ENCODE results near the gene GCHFR. TPM values are rescaled to one million over a fixed set of nuclear protein-coding genes. Genes with fewer than 3 reads are reported as not detected.

GCHFR gene
- total and polyA plus RNA-seq, 2 experiments from 2014 or later, result 97.2 to 213 TPM

DNA sequence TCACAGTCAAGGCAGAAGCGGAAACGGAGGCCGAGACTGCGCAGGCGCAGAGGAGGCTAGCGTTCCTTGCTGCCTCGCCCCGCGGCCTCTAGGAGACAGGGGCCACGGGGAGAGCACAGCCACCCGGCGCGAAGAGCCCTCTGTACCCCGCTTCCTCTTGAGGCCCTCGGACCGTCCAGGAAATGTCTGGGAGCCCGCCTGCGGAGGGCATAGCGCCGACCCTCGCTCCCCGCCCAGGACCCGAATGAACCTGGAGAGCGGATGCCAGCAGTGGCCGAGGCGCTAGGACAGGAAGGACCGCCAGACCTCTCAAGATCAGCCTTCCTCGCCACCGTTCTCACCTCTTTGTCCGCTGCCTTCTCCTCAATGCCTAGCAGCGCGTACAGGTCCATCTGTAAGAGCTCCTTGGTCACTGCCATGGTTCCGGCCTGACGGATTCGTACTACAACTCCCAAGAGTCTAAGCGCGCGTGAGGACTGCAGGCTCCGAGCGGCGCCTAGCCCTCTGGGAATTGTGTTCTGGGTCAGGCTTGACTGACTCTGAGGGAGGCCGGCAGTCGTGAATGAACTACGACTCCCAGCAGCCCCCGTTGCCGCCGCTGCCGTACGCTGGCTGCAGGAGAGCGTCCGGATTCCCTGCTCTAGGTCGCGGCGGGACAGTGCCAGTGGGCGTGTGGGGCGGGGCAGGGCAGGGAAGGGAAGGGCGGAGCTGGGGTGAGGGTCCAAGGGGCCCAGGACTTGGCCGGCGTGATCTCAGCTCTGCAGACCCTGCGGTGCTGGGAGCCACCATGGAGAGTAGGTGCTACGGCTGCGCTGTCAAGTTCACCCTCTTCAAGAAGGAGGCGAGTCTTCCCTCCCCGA lies 43.4 kb downstream of the GCHFR start, which contains the start of the genes DNAJC17 and ZFYVE19:
TSS of gene DNAJC17 (minus strand) at position 446 of the 860 bp plus-strand sequence. CDS start at position 419, 27 bp downstream.
TSS of gene ZFYVE19 (plus strand) at position 62 of the 860 bp plus-strand sequence. CDS start at position 563, 501 bp downstream.
- no peaks in the 10 kb centered on the region for H3K9me2 ChIP-seq (replicated peaks; ENCODE audit: insufficient read depth)
- no peaks in the 10 kb centered on the region for H3K36me3 ChIP-seq (replicated peaks; ENCODE audit: insufficient read depth, low read depth)
- TF ChIP-seq, protein P1, sequence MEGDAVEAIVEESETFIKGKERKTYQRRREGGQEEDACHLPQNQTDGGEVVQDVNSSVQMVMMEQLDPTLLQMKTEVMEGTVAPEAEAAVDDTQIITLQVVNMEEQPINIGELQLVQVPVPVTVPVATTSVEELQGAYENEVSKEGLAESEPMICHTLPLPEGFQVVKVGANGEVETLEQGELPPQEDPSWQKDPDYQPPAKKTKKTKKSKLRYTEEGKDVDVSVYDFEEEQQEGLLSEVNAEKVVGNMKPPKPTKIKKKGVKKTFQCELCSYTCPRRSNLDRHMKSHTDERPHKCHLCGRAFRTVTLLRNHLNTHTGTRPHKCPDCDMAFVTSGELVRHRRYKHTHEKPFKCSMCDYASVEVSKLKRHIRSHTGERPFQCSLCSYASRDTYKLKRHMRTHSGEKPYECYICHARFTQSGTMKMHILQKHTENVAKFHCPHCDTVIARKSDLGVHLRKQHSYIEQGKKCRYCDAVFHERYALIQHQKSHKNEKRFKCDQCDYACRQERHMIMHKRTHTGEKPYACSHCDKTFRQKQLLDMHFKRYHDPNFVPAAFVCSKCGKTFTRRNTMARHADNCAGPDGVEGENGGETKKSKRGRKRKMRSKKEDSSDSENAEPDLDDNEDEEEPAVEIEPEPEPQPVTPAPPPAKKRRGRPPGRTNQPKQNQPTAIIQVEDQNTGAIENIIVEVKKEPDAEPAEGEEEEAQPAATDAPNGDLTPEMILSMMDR (IDR thresholded peaks at IDR 0.05; ENCODE audit: poor library complexity), result no peak
- TF ChIP-seq EZH2 (IDR thresholded peaks at IDR 0.05; ENCODE audit: borderline replicate concordance), result no peak
- TF ChIP-seq EZH2phosphoT487 (IDR thresholded peaks at IDR 0.05; ENCODE audit: low read depth, severe bottlenecking, unreplicated experiment), result no peak
- H3K27me3 ChIP-seq, result no peaks in the 10 kb centered on the region
- H2AFZ ChIP-seq, result peak within 1 kb of the TSS; percentile 86
- H3K4me1 ChIP-seq (ENCODE audit: insufficient read depth), result peaks cover 5% of the 10 kb centered on the region
- no peaks in the 10 kb centered on the region for H3K9me3 ChIP-seq (ENCODE audit: low read depth)
- no peaks in the 10 kb centered on the region for H4K20me1 ChIP-seq (ENCODE audit: insufficient read depth, poor library complexity, severe bottlenecking)
- H3K4me2 ChIP-seq, result peak within 1 kb of the TSS; percentile 81
- 3% methylated on average over 53 of the region's 64 CpGs for WGBS (ENCODE audit: low lambda C conversion rate, missing lambda C conversion rate)
- peak within 1 kb of the TSS; percentile 71 for H3K4me3 ChIP-seq
- peak; percentile 99 for DNase-seq (ENCODE audit: low spot score)
- H3K27ac ChIP-seq, result peak within 1 kb of the TSS; percentile 92
- peaks cover 46% of the 10 kb centered on the region for H3K79me2 ChIP-seq

GRCh38 chr15:40807888-40808461 lies 44.1 kb downstream of the GCHFR start:
- Histone ChIP-seq H3K9me2 (replicated peaks; ENCODE audit: insufficient read depth) (no peaks in the 10 kb centered on the region), H3K9me3 (ENCODE audit: low read depth) (no peaks in the 10 kb centered on the region), H2AFZ (peak overlapping the region; percentile 33), H3K4me2 (peak overlapping the region; percentile 76), H3K27ac (no peak overlapping the region), H3K4me3 (peak overlapping the region; percentile 41), H3K27me3 (no peaks in the 10 kb centered on the region), H3K36me3 (replicated peaks; ENCODE audit: insufficient read depth, low read depth) (no peaks in the 10 kb centered on the region), H3K4me1 (ENCODE audit: insufficient read depth) (peaks cover 5% of the 10 kb centered on the region), H4K20me1 (ENCODE audit: insufficient read depth, poor library complexity, severe bottlenecking) (no peaks in the 10 kb centered on the region), H3K79me2 (peaks cover 41% of the 10 kb centered on the region)
- 52% methylated on average over 19 of the region's 19 CpGs for WGBS (ENCODE audit: low lambda C conversion rate, missing lambda C conversion rate)
- TF ChIP-seq, protein P1 (IDR thresholded peaks at IDR 0.05; ENCODE audit: poor library complexity), result no peak
- no peak for TF ChIP-seq EZH2phosphoT487 (IDR thresholded peaks at IDR 0.05; ENCODE audit: low read depth, severe bottlenecking, unreplicated experiment)
- no peak for TF ChIP-seq EZH2 (IDR thresholded peaks at IDR 0.05; ENCODE audit: borderline replicate concordance)
- DNase-seq (ENCODE audit: low spot score), result no peak

GRCh38 chr15:40808861-40809450 lies 45.1 kb downstream of the GCHFR start:
- no peaks in the 10 kb centered on the region for H3K36me3 ChIP-seq (replicated peaks; ENCODE audit: insufficient read depth, low read depth)
- no peaks in the 10 kb centered on the region for H3K27me3 ChIP-seq
- WGBS (ENCODE audit: low lambda C conversion rate, missing lambda C conversion rate), result 78% methylated on average over 8 of the region's 8 CpGs
- H3K79me2 ChIP-seq, result peaks cover 35% of the 10 kb centered on the region
- peaks cover 5% of the 10 kb centered on the region for H3K4me1 ChIP-seq (ENCODE audit: insufficient read depth)
- H4K20me1 ChIP-seq (ENCODE audit: insufficient read depth, poor library complexity, severe bottlenecking), result no peaks in the 10 kb centered on the region
- H3K4me3 ChIP-seq, result no peak overlapping the region
- no peaks in the 10 kb centered on the region for H3K9me2 ChIP-seq (replicated peaks; ENCODE audit: insufficient read depth)
- H3K4me2 ChIP-seq, result peak overlapping the region; percentile 76
- DNase-seq (ENCODE audit: low spot score), result no peak
- no peaks in the 10 kb centered on the region for H3K9me3 ChIP-seq (ENCODE audit: low read depth)
- no peak overlapping the region for H2AFZ ChIP-seq
- no peak overlapping the region for H3K27ac ChIP-seq
- no peak for TF ChIP-seq EZH2 (IDR thresholded peaks at IDR 0.05; ENCODE audit: borderline replicate concordance)
- TF ChIP-seq, protein P1 (IDR thresholded peaks at IDR 0.05; ENCODE audit: poor library complexity), result no peak
- no peak for TF ChIP-seq EZH2phosphoT487 (IDR thresholded peaks at IDR 0.05; ENCODE audit: low read depth, severe bottlenecking, unreplicated experiment)

Data from hepatocyte (in vitro differentiated cells).